Muscle of leg (tissue), 11 donors: ENCODE data around the gene ARHGEF16. TPM values are rescaled to one million over a fixed set of nuclear protein-coding genes. Genes with fewer than 3 reads are reported as not detected.

Experiments used
- DNase-seq: peaks from one replicate; pipeline ENCODE4 v3.0.0; 2013
- H3K27ac ChIP-seq: one replicate; pipeline ENCODE4 v1.5.1; 2013; ENCODE audit warnings: mild to moderate bottlenecking, low read length, control low read depth
- H3K27me3 ChIP-seq: one replicate; pipeline ENCODE4 v1.6.1; 2013; ENCODE audit warnings: low read length; ENCODE audit not compliant: control insufficient read depth, insufficient read depth
- H3K36me3 ChIP-seq: one replicate; pipeline ENCODE4 v1.6.1; 2013; ENCODE audit warnings: low read length; ENCODE audit not compliant: control insufficient read depth, insufficient read depth
- H3K4me1 ChIP-seq: one replicate; pipeline ENCODE4 v1.6.1; 2013; ENCODE audit warnings: low read length; ENCODE audit not compliant: control insufficient read depth, insufficient read depth
- H3K4me3 ChIP-seq: one replicate; pipeline ENCODE4 v1.5.1; 2013; ENCODE audit warnings: low read length, control low read depth
- H3K9me3 ChIP-seq: replicated peaks from 2 replicates; pipeline ENCODE4 v1.6.1; 2013; ENCODE audit warnings: low read depth, low read length; ENCODE audit not compliant: control insufficient read depth
- WGBS: methylation state at CpG from one replicate; pipeline ENCODE4 v1.1.5; 2013; ENCODE audit warnings: missing lambda C conversion rate; ENCODE audit not compliant: insufficient coverage; 5-methylcytosine and 5-hydroxymethylcytosine counted together
- polyA plus RNA-seq, 8 donors: library from polyadenylated mRNA; unstranded; fragments of 120-200 nt; gene quantifications; one replicate each; pipeline versions ENCODE4 v1.2.1 to v1.2.3, GENCODE V29; 2013; ENCODE audit warnings: inconsistent platforms in 1 of 8, low replicate concordance in 1 of 8; ENCODE audit not compliant: insufficient read length in 8 of 8, insufficient read depth in 1 of 8
- total RNA-seq: library from RNA; stranded (reverse); fragments of 120-200 nt; gene quantifications from one replicate; pipeline ENCODE4 v1.2.4, GENCODE V29; 2013

ARHGEF16 gene
- total and polyA plus RNA-seq, 9 donors: 0.35 to 2.3 (median 0.53) TPM

GRCh38 chr1:3502641-3503524 lies 48.4 kb downstream of the ARHGEF16 start:
- no peaks in the 10 kb centered on the region for H3K27me3 ChIP-seq
- no peaks in the 10 kb centered on the region for H3K36me3 ChIP-seq
- DNase-seq: no peak
- H3K4me1 ChIP-seq: no peaks in the 10 kb centered on the region
- H3K27ac ChIP-seq: no peak overlapping the region
- 74% methylated on average over 21 of the region's 22 CpGs for WGBS
- no peak overlapping the region for H3K4me3 ChIP-seq
- no peaks in the 10 kb centered on the region for H3K9me3 ChIP-seq

- DNase-seq: no peak
- Histone ChIP-seq H3K4me1 (no peaks in the 10 kb centered on the region), H3K4me3 (no peak overlapping the region), H3K36me3 (no peaks in the 10 kb centered on the region), H3K9me3 (no peaks in the 10 kb centered on the region), H3K27ac (no peak overlapping the region), H3K27me3 (no peaks in the 10 kb centered on the region)
- 72% methylated on average over 7 of the region's 8 CpGs for WGBS
Measured at GRCh38 chr1:3503525-3503886, 49.0 kb downstream of the ARHGEF16 start.

GRCh38 chr1:3504151-3504821 lies 49.8 kb downstream of the ARHGEF16 start:
- Histone ChIP-seq H3K4me1 (no peaks in the 10 kb centered on the region), H3K27me3 (no peaks in the 10 kb centered on the region), H3K9me3 (no peaks in the 10 kb centered on the region), H3K36me3 (no peaks in the 10 kb centered on the region), H3K4me3 (no peak overlapping the region), H3K27ac (no peak overlapping the region)
- DNase-seq: no peak
- WGBS: 78% methylated on average over 31 of the region's 31 CpGs

GRCh38 chr1:3504822-3505153 lies 50.3 kb downstream of the ARHGEF16 start:
- WGBS: 64% methylated on average over 5 of the region's 7 CpGs
- Histone ChIP-seq H3K4me1 (no peaks in the 10 kb centered on the region), H3K27ac (no peak overlapping the region), H3K9me3 (no peaks in the 10 kb centered on the region), H3K4me3 (no peak overlapping the region), H3K27me3 (no peaks in the 10 kb centered on the region), H3K36me3 (no peaks in the 10 kb centered on the region)
- DNase-seq: no peak

- no peaks in the 10 kb centered on the region for H3K27me3 ChIP-seq
- no peak for DNase-seq
- H3K4me3 ChIP-seq: no peak overlapping the region
- no peak overlapping the region for H3K27ac ChIP-seq
- 78% methylated on average over 18 of the region's 20 CpGs for WGBS
- H3K9me3 ChIP-seq: no peaks in the 10 kb centered on the region
- no peaks in the 10 kb centered on the region for H3K4me1 ChIP-seq
- no peaks in the 10 kb centered on the region for H3K36me3 ChIP-seq
Measured at GRCh38 chr1:3505161-3505560, 50.7 kb downstream of the ARHGEF16 start.

- no peak for DNase-seq
- H3K4me3 ChIP-seq: no peak overlapping the region
- H3K27me3 ChIP-seq: no peaks in the 10 kb centered on the region
- H3K36me3 ChIP-seq: no peaks in the 10 kb centered on the region
- no peak overlapping the region for H3K27ac ChIP-seq
- no peaks in the 10 kb centered on the region for H3K9me3 ChIP-seq
- 97% methylated on average over 15 of the region's 15 CpGs for WGBS
- H3K4me1 ChIP-seq: no peaks in the 10 kb centered on the region
Measured at GRCh38 chr1:3506041-3506440, 51.6 kb downstream of the ARHGEF16 start.

GRCh38 chr1:3506943-3507342 lies 52.5 kb downstream of the ARHGEF16 start:
- Histone ChIP-seq H3K9me3 (peaks cover 2% of the 10 kb centered on the region), H3K4me3 (no peak overlapping the region), H3K27me3 (no peaks in the 10 kb centered on the region), H3K27ac (no peak overlapping the region), H3K4me1 (no peaks in the 10 kb centered on the region), H3K36me3 (no peaks in the 10 kb centered on the region)
- DNase-seq: no peak
- WGBS: 84% methylated on average over 4 of the region's 7 CpGs

GRCh38 chr1:3507636-3508275 lies 53.3 kb downstream of the ARHGEF16 start:
- H3K4me3 ChIP-seq: no peak overlapping the region
- peaks cover 2% of the 10 kb centered on the region for H3K9me3 ChIP-seq
- DNase-seq: no peak
- H3K4me1 ChIP-seq: no peaks in the 10 kb centered on the region
- H3K36me3 ChIP-seq: no peaks in the 10 kb centered on the region
- H3K27ac ChIP-seq: no peak overlapping the region
- no peaks in the 10 kb centered on the region for H3K27me3 ChIP-seq
- WGBS: 81% methylated on average over 6 of the region's 11 CpGs

GRCh38 chr1:3508757-3509415 lies 54.4 kb downstream of the ARHGEF16 start:
- no peak for DNase-seq
- Histone ChIP-seq H3K27ac (no peak overlapping the region), H3K9me3 (peaks cover 2% of the 10 kb centered on the region), H3K27me3 (no peaks in the 10 kb centered on the region), H3K4me3 (no peak overlapping the region), H3K4me1 (no peaks in the 10 kb centered on the region), H3K36me3 (no peaks in the 10 kb centered on the region)
- 86% methylated on average over 33 of the region's 33 CpGs for WGBS

- WGBS: 82% methylated on average over 21 of the region's 21 CpGs
- H3K9me3 ChIP-seq: peaks cover 2% of the 10 kb centered on the region
- no peak overlapping the region for H3K4me3 ChIP-seq
- DNase-seq: no peak
- H3K36me3 ChIP-seq: no peaks in the 10 kb centered on the region
- H3K27me3 ChIP-seq: no peaks in the 10 kb centered on the region
- no peaks in the 10 kb centered on the region for H3K4me1 ChIP-seq
- H3K27ac ChIP-seq: no peak overlapping the region
Measured at GRCh38 chr1:3509721-3510120, 55.3 kb downstream of the ARHGEF16 start.
